IMR-90 (cell line): ENCODE results near the gene ANKS3. TPM values are rescaled to one million over a fixed set of nuclear protein-coding genes. Genes with fewer than 3 reads are reported as not detected.
A peak's percentile ranks its signal among the peaks of the same experiment; 100 is the strongest.

Experiments
- ATAC-seq: fragments of 200-7000 bp; cut with Tn5 transposase; 2 replicates; pipeline ENCODE4 v1.9.1; 2020; ENCODE audit warnings: low read depth, mild to moderate bottlenecking, moderate library complexity
- BruUV-seq: library from RNA; stranded (reverse); fragments of 400-500 nt; replicated peaks from 2 replicates; lab custom pipeline; 2021; lab: Mats Ljungman, UMichigan
- CTCF ChIA-PET: fragments of 300-600 bp; formaldehyde crosslinking; extraction: SDS; loops from one replicate; lab custom pipeline; 2021; ENCODE audit warnings: antibody characterized with exemption; lab: Yijun Ruan, JAX
- POLR2A ChIA-PET: fragments of 300-600 bp; sonication (Branson Sonifier 250); formaldehyde crosslinking; loops from one replicate; lab custom pipeline; 2022; ENCODE audit warnings: antibody characterized with exemption; ENCODE audit not compliant: unreplicated experiment; lab: Charles Lee
- DNase-seq: peaks from one replicate; pipeline ENCODE4 v3.0.0; 2013
- H2AFZ ChIP-seq: replicated peaks from 2 replicates; pipeline ENCODE3; 2013; ENCODE audit warnings: low read length, mild to moderate bottlenecking; ENCODE audit not compliant: poor library complexity
- H2AK5ac ChIP-seq: 2 replicates; pipeline ENCODE4 v1.6.1; 2013; ENCODE audit warnings: low read depth, low read length, inconsistent platforms
- H2AK9ac ChIP-seq: replicated peaks from 2 replicates; pipeline ENCODE3; 2013; ENCODE audit warnings: mild to moderate bottlenecking, low read depth, low read length, moderate library complexity; ENCODE audit not compliant: poor library complexity
- H2BK120ac ChIP-seq: 2 replicates; pipeline ENCODE4 v1.6.1; 2013; ENCODE audit warnings: low read depth, low read length, inconsistent platforms
- H2BK15ac ChIP-seq: 3 replicates; pipeline ENCODE4 v1.6.1; 2013; ENCODE audit warnings: low read depth, low read length, inconsistent platforms
- H2BK20ac ChIP-seq: 2 replicates; pipeline ENCODE4 v1.6.1; 2013; ENCODE audit warnings: low read depth, mild to moderate bottlenecking, inconsistent platforms, low read length, moderate library complexity
- H2BK5ac ChIP-seq: 2 replicates; pipeline ENCODE4 v1.6.1; 2013; ENCODE audit warnings: mild to moderate bottlenecking, low read depth, low read length, inconsistent platforms; ENCODE audit not compliant: poor library complexity, severe bottlenecking
- H3K14ac ChIP-seq: replicated peaks from 2 replicates; pipeline ENCODE4 v1.6.1; 2013; ENCODE audit warnings: low read depth, low read length, inconsistent platforms
- H3K18ac ChIP-seq: 2 replicates; pipeline ENCODE4 v1.6.1; 2013; ENCODE audit warnings: low read depth, low read length, control low read depth
- H3K23ac ChIP-seq: 2 replicates; pipeline ENCODE4 v1.6.1; 2013; ENCODE audit warnings: low read depth, low read length, inconsistent platforms
- H3K27ac ChIP-seq: 2 replicates; pipeline ENCODE4 v1.5.1; 2013; ENCODE audit warnings: mild to moderate bottlenecking, control low read depth, low read length; ENCODE audit not compliant: insufficient read depth
- H3K27me3 ChIP-seq: 2 replicates; pipeline ENCODE4 v1.6.1; 2013; ENCODE audit warnings: low read length; ENCODE audit not compliant: control insufficient read depth, insufficient read depth
- H3K36me3 ChIP-seq: 2 replicates; pipeline ENCODE4 v1.6.1; 2013; ENCODE audit warnings: low read length, mixed read lengths; ENCODE audit not compliant: control insufficient read depth, insufficient read depth
- H3K4ac ChIP-seq: 2 replicates; pipeline ENCODE4 v1.6.1; 2013; ENCODE audit warnings: low read depth, low read length, inconsistent platforms
- H3K4me1 ChIP-seq: 2 replicates; pipeline ENCODE4 v1.6.1; 2013; ENCODE audit warnings: low read length, mixed read lengths; ENCODE audit not compliant: control insufficient read depth, insufficient read depth
- H3K4me2 ChIP-seq: 2 replicates; pipeline ENCODE4 v1.6.1; 2013; ENCODE audit warnings: low read depth, mild to moderate bottlenecking, control low read depth, low read length, moderate library complexity
- H3K4me3 ChIP-seq: 2 replicates; pipeline ENCODE4 v1.5.1; 2013; ENCODE audit warnings: low read depth, mild to moderate bottlenecking, control low read depth, low read length, moderate library complexity; ENCODE audit not compliant: insufficient read depth
- H3K56ac ChIP-seq: 2 replicates; pipeline ENCODE4 v1.6.1; 2013; ENCODE audit warnings: low read length, inconsistent platforms; ENCODE audit not compliant: insufficient read depth; ENCODE audit errors: extremely low read depth
- H3K79me1 ChIP-seq, 2 experiments: 2 replicates each; pipeline ENCODE4 v1.6.1; 2013; ENCODE audit warnings: low read length in 2 of 2, inconsistent platforms in 1 of 2, low read depth in 1 of 2
- H3K9ac ChIP-seq: 2 replicates; pipeline ENCODE4 v1.6.1; 2013; ENCODE audit warnings: low read depth, low read length, control low read depth
- H3K9me1 ChIP-seq: 2 replicates; pipeline ENCODE4 v1.6.1; 2013; ENCODE audit warnings: low read length, inconsistent platforms; ENCODE audit not compliant: insufficient read depth
- H3K9me3 ChIP-seq: 2 replicates; pipeline ENCODE4 v1.6.1; 2013; ENCODE audit warnings: low read length; ENCODE audit not compliant: control insufficient read depth, insufficient read depth
- H4K20me1 ChIP-seq: 2 replicates; pipeline ENCODE4 v1.6.1; 2013; ENCODE audit warnings: low read length, inconsistent platforms; ENCODE audit not compliant: insufficient read depth
- H4K5ac ChIP-seq: 2 replicates; pipeline ENCODE4 v1.6.1; 2013; ENCODE audit warnings: mild to moderate bottlenecking, low read depth, low read length, control low read depth
- H4K8ac ChIP-seq, 2 experiments: 2 replicates each; pipeline ENCODE4 v1.6.1; 2013; ENCODE audit warnings: low read depth in 2 of 2, low read length in 2 of 2, control low read depth in 1 of 2, inconsistent platforms in 1 of 2
- H4K91ac ChIP-seq: 2 replicates; pipeline ENCODE4 v1.6.1; 2013; ENCODE audit warnings: low read depth, low read length, inconsistent platforms; ENCODE audit not compliant: insufficient read depth
- RCOR1 ChIP-seq: IDR thresholded peaks from 2 replicates; pipeline ENCODE4 v1.6.1; 2012; ENCODE audit warnings: mild to moderate bottlenecking, low read length, improper control_type of control experiment; ENCODE audit not compliant: insufficient replicate concordance
- WGBS, 2 experiments: methylation state at CpG; one replicate each; pipeline versions ENCODE4 v1.1.5 to v1.1.7; 2013; ENCODE audit warnings: missing lambda C conversion rate in 2 of 2; ENCODE audit not compliant: insufficient read length in 1 of 2; ENCODE audit errors: extremely low coverage in 2 of 2; 5-methylcytosine and 5-hydroxymethylcytosine counted together
- dilution Hi-C: fragments of 300-500 bp; cut with HindIII; formaldehyde crosslinking; loops from one replicate; pipeline ENCODE4 v1.14.3; 2018; ENCODE audit warnings: low sequenced_read_pairs; ENCODE audit not compliant: unreplicated experiment
- in situ Hi-C: fragments of 300-500 bp; cut with MboI; formaldehyde crosslinking; loops from 3 replicates; pipeline ENCODE4 v1.14.3; 2019; ENCODE audit warnings: low sequenced_read_pairs, inconsistent platforms, mixed read lengths
- intact Hi-C: fragments of 100-400 bp; cut with micrococcal nuclease; formaldehyde crosslinking; loops from 2 replicates; pipeline ENCODE4 v1.10.0; 2022
- polyA plus RNA-seq, 3 experiments: library from polyadenylated mRNA; depleted of rRNA; stranded (reverse); fragments of >200 nt; gene quantifications; 2 replicates each; pipeline ENCODE4 v1.2.3, GENCODE V29; 2012; ENCODE audit warnings: low replicate concordance in 1 of 3
- total RNA-seq: library from RNA; depleted of rRNA; stranded (reverse); fragments of >200 nt; gene quantifications from 2 replicates; pipeline ENCODE4 v1.2.3, GENCODE V29; 2012

ANKS3 gene
- total and polyA plus RNA-seq, 2 of the 4 experiments (the other 2 are of a cell fraction), result 24.4 to 25.0 TPM

DNA sequence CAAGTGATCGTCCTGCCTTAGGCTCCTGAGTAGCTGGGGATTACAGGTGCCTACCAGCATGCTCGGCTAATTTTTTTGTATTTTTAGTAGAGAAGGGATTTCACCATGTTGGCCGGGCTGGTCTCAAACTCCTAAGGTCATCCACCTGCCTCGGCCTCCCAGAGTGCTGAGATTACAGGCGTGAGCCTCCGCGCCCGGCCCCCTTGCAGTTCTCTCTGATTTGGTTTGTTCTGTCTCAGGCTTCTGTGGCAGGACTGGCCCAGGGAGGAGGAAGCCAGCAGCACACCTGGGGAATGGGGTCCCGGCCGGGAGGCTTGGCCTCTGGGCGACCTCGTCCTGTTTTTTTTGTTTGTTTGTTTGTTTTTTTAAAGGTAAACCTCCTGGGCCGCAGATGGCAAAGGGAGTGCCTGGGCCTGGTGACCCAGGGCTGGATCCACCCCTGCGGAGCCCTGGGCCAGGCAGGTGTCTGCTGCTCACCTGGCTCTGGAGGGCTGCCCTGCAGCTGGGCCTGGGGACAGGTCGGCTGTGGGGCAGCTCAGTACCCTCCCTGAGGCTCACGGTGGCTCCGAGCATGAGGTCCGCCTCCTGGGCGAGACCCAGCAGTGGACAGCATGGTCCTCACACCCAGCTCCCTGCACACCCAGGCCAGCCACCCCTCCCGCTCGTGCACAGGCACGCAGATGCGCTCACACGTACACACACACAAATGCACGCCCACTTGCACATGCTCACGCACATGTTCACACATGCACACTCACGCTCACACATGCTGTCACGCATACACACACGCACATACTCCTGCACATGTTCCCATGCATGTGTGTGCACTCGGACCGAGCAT is 44.0 kb downstream of the ANKS3 start:
- in situ Hi-C loops, result no loop called here
- Histone ChIP-seq H3K18ac (no peak overlapping the region), H3K23ac (no peak overlapping the region), H3K9ac (no peak overlapping the region), H3K27me3 (no peaks in the 10 kb centered on the region), H3K4me1 (peaks cover 5% of the 10 kb centered on the region), H2BK120ac (no peak overlapping the region), H3K4me2 (no peak overlapping the region), H3K4me3 (no peak overlapping the region), H3K9me1 (peaks cover 5% of the 10 kb centered on the region; the same call in 1 of the 2 replicates), H3K4ac (no peak overlapping the region), H4K20me1 (peaks cover 9% of the 10 kb centered on the region), H4K91ac (no peak overlapping the region), H3K79me1 (peaks cover 0 to 15% of the 10 kb centered on the region in 2 experiments; a peak in 3 of 4 replicates), H3K9me3 (no peaks in the 10 kb centered on the region), H2AK9ac (no peak overlapping the region), H4K5ac (no peak overlapping the region), H2AFZ (peak overlapping the region; percentile 14), H2AK5ac (no peak overlapping the region), H3K56ac (no peak overlapping the region), H3K36me3 (peaks cover 30% of the 10 kb centered on the region), H2BK5ac (no peak overlapping the region), H2BK20ac (no peak overlapping the region), H3K14ac (no peak overlapping the region), H3K27ac (no peak overlapping the region), H2BK15ac (no peak overlapping the region), H4K8ac (no peak overlapping the region)
- TF ChIP-seq RCOR1, result no peak
- intact Hi-C loops, result no loop called here
- dilution Hi-C loops, result no loop called here
- 87% methylated on average over 16 of the region's 31 CpGs; no CpG with 5 or more reads in 1 of the 2 experiments for WGBS, 2 experiments
- DNase-seq (no peak), ATAC-seq (no peak)
- CTCF ChIA-PET, result no interaction called here
- POLR2A ChIA-PET, result no interaction called here
- TSS peak; percentile 78 for BruUV-seq
